OCI-LY1 (cell line): ENCODE data around the gene H3-3A.

ENCODE experiments used
- CTCF ChIP-seq: fragments of 200-600 bp; sonication (generic), shearing (Covaris generic); IDR thresholded peaks from 2 replicates; pipeline ENCODE4 v1.5.1; 2017; ENCODE audit warnings: mild to moderate bottlenecking, antibody characterized with exemption, low read length, moderate library complexity, mixed read lengths
- EZH2 ChIP-seq: fragments of 200-600 bp; sonication (generic), shearing (Covaris generic); IDR thresholded peaks from 2 replicates; pipeline ENCODE4 v1.8.0; 2017; ENCODE audit warnings: borderline replicate concordance, mixed run types, mild to moderate bottlenecking, antibody characterized with exemption, low read length, moderate library complexity, mixed read lengths

GRCh38 chr1:226121049-226121586, 58.6 kb downstream of the H3-3A start:
- no peak for TF ChIP-seq CTCF
- TF ChIP-seq EZH2: no peak
